HFF-Myc (cell line): ENCODE data around the gene TRPC4.

Experiments
- DNase-seq: peaks from one replicate; pipeline ENCODE4 v3.0.0-alpha.2; 2011; ENCODE audit warnings: low read depth; ENCODE audit errors: extremely low read depth
- H3K4me3 ChIP-seq: replicated peaks from 2 replicates; pipeline ENCODE4 v1.5.1; 2011; ENCODE audit warnings: low read depth, mild to moderate bottlenecking, control low read depth, low read length
- TF ChIP-seq, protein P1 (sequence below): IDR thresholded peaks from 2 replicates; pipeline ENCODE4 v1.5.1; 2012; ENCODE audit warnings: mild to moderate bottlenecking, low read depth, low read length, control low read depth; ENCODE audit errors: missing control alignments

The TRPC4 gene

GRCh38 chr13:37905736-37906135 lies 36.2 kb upstream of the TRPC4 start:
- TF ChIP-seq, protein P1, sequence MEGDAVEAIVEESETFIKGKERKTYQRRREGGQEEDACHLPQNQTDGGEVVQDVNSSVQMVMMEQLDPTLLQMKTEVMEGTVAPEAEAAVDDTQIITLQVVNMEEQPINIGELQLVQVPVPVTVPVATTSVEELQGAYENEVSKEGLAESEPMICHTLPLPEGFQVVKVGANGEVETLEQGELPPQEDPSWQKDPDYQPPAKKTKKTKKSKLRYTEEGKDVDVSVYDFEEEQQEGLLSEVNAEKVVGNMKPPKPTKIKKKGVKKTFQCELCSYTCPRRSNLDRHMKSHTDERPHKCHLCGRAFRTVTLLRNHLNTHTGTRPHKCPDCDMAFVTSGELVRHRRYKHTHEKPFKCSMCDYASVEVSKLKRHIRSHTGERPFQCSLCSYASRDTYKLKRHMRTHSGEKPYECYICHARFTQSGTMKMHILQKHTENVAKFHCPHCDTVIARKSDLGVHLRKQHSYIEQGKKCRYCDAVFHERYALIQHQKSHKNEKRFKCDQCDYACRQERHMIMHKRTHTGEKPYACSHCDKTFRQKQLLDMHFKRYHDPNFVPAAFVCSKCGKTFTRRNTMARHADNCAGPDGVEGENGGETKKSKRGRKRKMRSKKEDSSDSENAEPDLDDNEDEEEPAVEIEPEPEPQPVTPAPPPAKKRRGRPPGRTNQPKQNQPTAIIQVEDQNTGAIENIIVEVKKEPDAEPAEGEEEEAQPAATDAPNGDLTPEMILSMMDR = no peak
- no peak overlapping the region for H3K4me3 ChIP-seq
- no peak for DNase-seq

DNA sequence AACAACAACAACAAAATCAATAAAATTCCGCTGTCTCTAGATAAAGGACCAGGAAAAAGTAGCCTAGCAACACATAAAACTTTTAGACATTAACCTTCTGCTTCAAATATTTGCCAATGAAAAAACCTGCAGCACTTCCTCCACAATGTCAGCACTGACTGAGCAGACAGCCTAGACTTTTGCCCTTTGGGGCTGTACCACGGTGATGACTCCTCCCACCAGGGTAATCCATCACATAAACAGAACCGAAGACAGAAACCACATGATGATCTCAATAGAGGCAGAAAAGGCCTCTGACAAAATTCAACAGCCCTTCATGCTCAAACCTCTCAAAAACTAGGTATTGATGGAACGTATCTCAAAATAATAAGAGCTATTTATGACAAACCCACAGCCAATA lies 30.2 kb upstream of the TRPC4 start:
- no peak for DNase-seq
- TF ChIP-seq, protein P1 = no peak
- H3K4me3 ChIP-seq = no peak overlapping the region

DNA sequence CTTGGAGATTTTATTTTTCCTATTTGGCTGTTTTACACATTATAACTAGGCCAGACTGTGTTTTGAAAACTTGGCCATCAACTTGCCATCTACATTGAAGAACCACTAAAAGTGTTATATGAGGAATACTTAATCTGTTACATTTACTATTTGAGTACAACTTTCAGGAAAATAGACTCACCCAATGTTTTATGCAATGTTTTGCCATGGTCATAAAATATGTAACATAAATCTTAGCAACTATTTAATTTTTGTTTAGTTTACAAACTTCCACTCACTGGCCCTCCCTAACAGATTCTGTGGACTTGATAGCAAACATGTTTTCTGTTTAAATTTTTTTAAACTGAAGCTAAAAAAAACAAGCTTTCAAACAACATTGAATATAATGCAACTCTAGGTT lies 23.7 kb upstream of the TRPC4 start:
- H3K4me3 ChIP-seq = no peak overlapping the region
- DNase-seq = no peak
- TF ChIP-seq, protein P1 = no peak

- TF ChIP-seq, protein P1 = no peak
- DNase-seq = no peak
- no peak overlapping the region for H3K4me3 ChIP-seq
Measured at GRCh38 chr13:37889820-37890219, 20.2 kb upstream of the TRPC4 start.

- DNase-seq = no peak
- H3K4me3 ChIP-seq = no peak overlapping the region
- TF ChIP-seq, protein P1 = no peak
Measured at GRCh38 chr13:37889102-37889501, 19.5 kb upstream of the TRPC4 start.

- H3K4me3 ChIP-seq = no peak overlapping the region
- TF ChIP-seq, protein P1 = no peak
- DNase-seq = no peak
Measured at GRCh38 chr13:37886879-37887278, 17.3 kb upstream of the TRPC4 start.

GRCh38 chr13:37884674-37885073 lies 15.1 kb upstream of the TRPC4 start:
- no peak overlapping the region for H3K4me3 ChIP-seq
- no peak for DNase-seq
- TF ChIP-seq, protein P1 = no peak
